Astrocyte of the cerebellum (primary cell): ENCODE results near the gene TNIP2.
A peak's percentile ranks its signal among the peaks of the same experiment; 100 is the strongest.
"Not testable (repeated sequence)": the region's sequence is repeated elsewhere in the genome, so short reads cannot be mapped to it uniquely, and the experiment has no call there.

ENCODE experiments used
- DNase-seq: peaks from one replicate; pipeline ENCODE4 v3.0.0-alpha.2; 2011; ENCODE audit warnings: low read depth
- H3K4me3 ChIP-seq: 2 replicates; pipeline ENCODE4 v1.5.1; 2011; ENCODE audit warnings: mild to moderate bottlenecking, low read depth, low read length, moderate library complexity
- in situ Hi-C: cut with HindIII; loops from 2 replicates; pipeline ENCODE4 v1.10.0; 2017; ENCODE audit warnings: low sequenced_read_pairs
- TF ChIP-seq, protein P1 (sequence below): IDR thresholded peaks from 2 replicates; pipeline ENCODE4 v1.5.1; 2012; ENCODE audit warnings: low read length, low read depth, moderate library complexity, mild to moderate bottlenecking; ENCODE audit errors: missing control alignments

TNIP2 gene

GRCh38 chr4:2767705-2768074, 11.6 kb upstream of the TNIP2 start:
- DNase-seq = no peak
- no peak overlapping the region for H3K4me3 ChIP-seq
- TF ChIP-seq, protein P1, sequence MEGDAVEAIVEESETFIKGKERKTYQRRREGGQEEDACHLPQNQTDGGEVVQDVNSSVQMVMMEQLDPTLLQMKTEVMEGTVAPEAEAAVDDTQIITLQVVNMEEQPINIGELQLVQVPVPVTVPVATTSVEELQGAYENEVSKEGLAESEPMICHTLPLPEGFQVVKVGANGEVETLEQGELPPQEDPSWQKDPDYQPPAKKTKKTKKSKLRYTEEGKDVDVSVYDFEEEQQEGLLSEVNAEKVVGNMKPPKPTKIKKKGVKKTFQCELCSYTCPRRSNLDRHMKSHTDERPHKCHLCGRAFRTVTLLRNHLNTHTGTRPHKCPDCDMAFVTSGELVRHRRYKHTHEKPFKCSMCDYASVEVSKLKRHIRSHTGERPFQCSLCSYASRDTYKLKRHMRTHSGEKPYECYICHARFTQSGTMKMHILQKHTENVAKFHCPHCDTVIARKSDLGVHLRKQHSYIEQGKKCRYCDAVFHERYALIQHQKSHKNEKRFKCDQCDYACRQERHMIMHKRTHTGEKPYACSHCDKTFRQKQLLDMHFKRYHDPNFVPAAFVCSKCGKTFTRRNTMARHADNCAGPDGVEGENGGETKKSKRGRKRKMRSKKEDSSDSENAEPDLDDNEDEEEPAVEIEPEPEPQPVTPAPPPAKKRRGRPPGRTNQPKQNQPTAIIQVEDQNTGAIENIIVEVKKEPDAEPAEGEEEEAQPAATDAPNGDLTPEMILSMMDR = no peak
- in situ Hi-C loops = no loop called here

DNA sequence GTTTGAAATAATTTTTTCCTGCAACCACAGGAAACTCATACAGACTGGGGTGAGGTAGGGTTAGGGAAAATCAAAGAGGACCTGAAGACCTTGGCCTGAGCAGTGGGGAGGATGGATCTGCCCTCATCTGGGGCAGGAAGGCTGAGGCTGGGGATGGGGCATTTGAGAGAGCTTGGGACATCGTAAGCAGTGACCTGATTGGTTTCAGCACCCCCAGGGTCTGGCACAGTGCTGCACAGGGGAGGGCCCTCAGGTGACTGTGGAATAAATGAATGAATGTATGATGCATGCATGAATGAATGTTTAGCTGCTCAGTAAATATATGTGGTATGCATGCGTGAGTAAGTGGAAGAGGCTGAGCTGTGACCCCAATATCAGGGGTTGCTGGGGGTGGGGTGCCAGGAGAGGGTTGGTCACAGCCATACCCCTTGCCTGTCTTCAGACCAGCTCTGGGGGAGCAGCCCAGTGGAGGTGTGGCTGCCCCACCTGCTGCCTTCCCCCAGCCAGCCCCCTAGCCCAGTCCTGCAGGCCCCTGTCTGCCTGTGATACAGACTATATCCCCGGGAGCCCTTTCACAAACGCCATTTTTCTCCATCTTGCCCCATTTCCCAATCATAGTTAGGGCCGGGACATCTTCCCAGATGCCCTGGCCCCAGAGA, 11.0 kb upstream of the TNIP2 start:
- no peak for DNase-seq
- in situ Hi-C loops = no loop called here
- TF ChIP-seq, protein P1 = no peak
- no peak overlapping the region for H3K4me3 ChIP-seq

DNA sequence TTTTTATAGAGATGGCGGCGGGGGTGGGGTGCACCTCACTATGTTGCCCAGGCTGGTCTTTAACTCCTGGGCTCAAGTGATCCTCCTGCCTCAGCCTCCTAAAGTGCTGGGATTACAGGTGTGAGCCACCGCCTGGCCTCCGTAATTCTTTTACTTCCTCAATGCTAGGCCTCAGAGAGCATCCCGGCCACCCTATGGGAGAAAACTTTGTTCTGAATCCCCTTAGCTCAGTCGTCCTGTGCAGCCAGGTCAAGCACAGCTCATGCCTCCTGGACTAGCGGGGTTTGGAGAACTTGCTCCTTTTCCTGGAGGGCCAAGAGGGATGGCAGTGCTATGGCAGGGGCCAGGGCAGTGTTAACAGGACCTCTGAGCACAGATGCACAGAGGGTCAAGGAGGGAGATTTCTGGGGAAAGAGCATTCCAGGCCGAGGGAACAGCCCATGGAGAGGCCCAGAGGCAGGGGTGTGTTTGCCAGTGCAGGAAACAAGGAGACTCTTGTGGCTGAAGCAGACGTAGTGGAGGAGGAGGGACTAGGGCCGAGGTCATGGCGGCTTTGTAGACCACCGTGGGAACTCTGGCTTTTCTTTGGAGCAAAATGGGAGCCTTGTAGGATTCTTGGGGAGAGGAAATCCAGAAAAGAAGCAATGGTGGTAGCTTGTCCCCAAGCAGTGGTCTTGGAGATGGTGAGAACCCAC, 9.8 kb upstream of the TNIP2 start:
- TF ChIP-seq, protein P1 = no peak

GRCh38 chr4:2763511-2763967, 7.4 kb upstream of the TNIP2 start:
- TF ChIP-seq, protein P1 = no peak
- in situ Hi-C loops = loop anchor here (5.0 kb wide), 1 partner anchor 104 kb away; no protein-coding TSS in a partner anchor
- H3K4me3 ChIP-seq = peak overlapping the region; percentile 37
- no peak for DNase-seq

More for the DNA sequence above, 9.8 kb upstream of the TNIP2 start:
- H3K4me3 ChIP-seq = no peak overlapping the region
- DNase-seq = no peak
- in situ Hi-C loops = no loop called here

GRCh38 chr4:2762486-2763370, 6.6 kb upstream of the TNIP2 start:
- not testable (repeated sequence) for H3K4me3 ChIP-seq, DNase-seq
- in situ Hi-C loops = loop anchor here (5.0 kb wide), 1 partner anchor 105 kb away; no protein-coding TSS in a partner anchor

DNA sequence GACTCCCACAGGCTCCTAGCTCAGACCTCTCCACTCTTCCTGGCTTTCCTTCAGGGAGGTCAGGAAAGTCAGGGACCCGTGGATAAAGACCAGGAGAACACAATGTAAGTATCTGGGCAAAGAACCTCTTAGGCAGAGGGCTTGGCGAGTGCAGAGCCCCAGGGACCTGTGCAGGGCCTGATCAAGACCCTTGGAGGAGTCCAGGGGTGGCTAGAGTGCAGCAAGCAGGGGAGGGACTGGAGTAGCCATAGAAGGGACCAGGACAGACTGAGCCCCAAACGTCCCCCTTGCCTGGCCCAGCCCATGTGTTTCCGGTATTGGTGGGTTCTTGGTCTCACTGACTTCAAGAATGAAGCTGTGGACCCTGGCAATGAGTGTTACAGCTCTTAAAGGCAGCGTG, 5.9 kb upstream of the TNIP2 start:
- in situ Hi-C loops = loop anchor here (5.0 kb wide), 1 partner anchor 105 kb away; no protein-coding TSS in a partner anchor
- TF ChIP-seq, protein P1 = no peak
- no peak overlapping the region for H3K4me3 ChIP-seq
- no peak for DNase-seq
